ENCODE data around the gene PPME1. TPM values are rescaled to one million over a fixed set of nuclear protein-coding genes. Genes with fewer than 3 reads are reported as not detected.

PPME1 gene
- total and polyA plus RNA-seq, 8 donors, result 2.0 to 31.0 (median 18.2) TPM

- 84 to 96% (median 89%) methylated on average over 3 of the region's 3 CpGs for WGBS, 5 donors
- Histone ChIP-seq H3K4me1 (peaks cover 0 to under 1% (median under 1%) of the 10 kb centered on the region in 4 donors), H3K27me3 (no peaks in the 10 kb centered on the region), H3K27ac (no peak overlapping the region), H3K4me3 (no peak overlapping the region), H3K36me3 (peaks cover 14 to 74% (median 65%) of the 10 kb centered on the region in 4 donors), H3K9me3 (no peaks in the 10 kb centered on the region)
- intact Hi-C loops (cut with DNase I; ENCODE audit: low total_unique reads), result no loop called here
- TF ChIP-seq POLR2AphosphoS5 (IDR thresholded peaks at IDR 0.05) (no peak), EP300 (IDR thresholded peaks at IDR 0.05) (no peak), CTCF (IDR thresholded peaks at IDR 0.05) (no peak), POLR2A (IDR thresholded peaks at IDR 0.05) (no peak)
- no peak for DNase-seq
Measured at GRCh38 chr11:74132833-74133232, 38.3 kb upstream of the PPME1 start.

- WGBS, 5 donors, result 94 to 100% (median 97%) methylated on average over 3 of the region's 3 CpGs
- H3K9me3 ChIP-seq, result no peaks in the 10 kb centered on the region
- intact Hi-C loops (cut with DNase I; ENCODE audit: low total_unique reads), result no loop called here
- no peak overlapping the region for H3K4me3 ChIP-seq
- H3K4me1 ChIP-seq, result peaks cover 4 to 7% (median 6%) of the 10 kb centered on the region in 4 donors
- H3K27ac ChIP-seq, result no peak overlapping the region
- TF ChIP-seq POLR2AphosphoS5 (IDR thresholded peaks at IDR 0.05) (no peak), CTCF (IDR thresholded peaks at IDR 0.05) (no peak), EP300 (IDR thresholded peaks at IDR 0.05) (no peak), POLR2A (IDR thresholded peaks at IDR 0.05) (no peak)
- no peaks in the 10 kb centered on the region for H3K27me3 ChIP-seq
- no peak for DNase-seq
- peaks cover 14 to 74% (median 66%) of the 10 kb centered on the region in 4 donors for H3K36me3 ChIP-seq
Measured at GRCh38 chr11:74133436-74133835, 37.7 kb upstream of the PPME1 start.

- Histone ChIP-seq H3K9me3 (no peaks in the 10 kb centered on the region), H3K27me3 (no peaks in the 10 kb centered on the region), H3K27ac (no peak overlapping the region), H3K4me3 (no peak overlapping the region), H3K36me3 (peaks cover 14 to 73% (median 63%) of the 10 kb centered on the region in 4 donors), H3K4me1 (peaks cover 10 to 19% (median 17%) of the 10 kb centered on the region in 4 donors)
- TF ChIP-seq EP300 (IDR thresholded peaks at IDR 0.05) (no peak), CTCF (IDR thresholded peaks at IDR 0.05) (no peak), POLR2A (IDR thresholded peaks at IDR 0.05) (no peak), POLR2AphosphoS5 (IDR thresholded peaks at IDR 0.05) (no peak)
- intact Hi-C loops (cut with DNase I; ENCODE audit: low total_unique reads), result no loop called here
- WGBS, 5 donors, result 87 to 100% (median 98%) methylated on average over 3 of the region's 3 CpGs
- DNase-seq, result no peak
Measured at GRCh38 chr11:74134661-74135060, 36.4 kb upstream of the PPME1 start.

GRCh38 chr11:74135127-74135840, 35.8 kb upstream of the PPME1 start:
- intact Hi-C loops (cut with DNase I; ENCODE audit: low total_unique reads), result no loop called here

More at GRCh38 chr11:74135127-74135840, 35.8 kb upstream of the PPME1 start:
- no peak overlapping the region for H3K4me3 ChIP-seq
- peaks cover 14 to 73% (median 59%) of the 10 kb centered on the region in 4 donors for H3K36me3 ChIP-seq
- H3K27ac ChIP-seq, result no peak overlapping the region
- 92 to 97% (median 93%) methylated on average over 3 of the region's 3 CpGs for WGBS, 5 donors
- H3K4me1 ChIP-seq, result peaks cover 10 to 19% (median 17%) of the 10 kb centered on the region in 4 donors
- H3K9me3 ChIP-seq, result no peaks in the 10 kb centered on the region
- H3K27me3 ChIP-seq, result no peaks in the 10 kb centered on the region
- TF ChIP-seq EP300 (IDR thresholded peaks at IDR 0.05) (no peak), POLR2A (IDR thresholded peaks at IDR 0.05) (no peak), POLR2AphosphoS5 (IDR thresholded peaks at IDR 0.05) (no peak), CTCF (IDR thresholded peaks at IDR 0.05) (no peak)
- DNase-seq, result no peak

All from stomach (tissue), 9 donors.